ENCODE results near the gene BHLHE40. TPM values are rescaled to one million over a fixed set of nuclear protein-coding genes. Genes with fewer than 3 reads are reported as not detected.

Gene BHLHE40
- polyA plus RNA-seq, 2 of the 4 experiments (the other 2 are of a cell fraction): 102 to 160 TPM

DNA sequence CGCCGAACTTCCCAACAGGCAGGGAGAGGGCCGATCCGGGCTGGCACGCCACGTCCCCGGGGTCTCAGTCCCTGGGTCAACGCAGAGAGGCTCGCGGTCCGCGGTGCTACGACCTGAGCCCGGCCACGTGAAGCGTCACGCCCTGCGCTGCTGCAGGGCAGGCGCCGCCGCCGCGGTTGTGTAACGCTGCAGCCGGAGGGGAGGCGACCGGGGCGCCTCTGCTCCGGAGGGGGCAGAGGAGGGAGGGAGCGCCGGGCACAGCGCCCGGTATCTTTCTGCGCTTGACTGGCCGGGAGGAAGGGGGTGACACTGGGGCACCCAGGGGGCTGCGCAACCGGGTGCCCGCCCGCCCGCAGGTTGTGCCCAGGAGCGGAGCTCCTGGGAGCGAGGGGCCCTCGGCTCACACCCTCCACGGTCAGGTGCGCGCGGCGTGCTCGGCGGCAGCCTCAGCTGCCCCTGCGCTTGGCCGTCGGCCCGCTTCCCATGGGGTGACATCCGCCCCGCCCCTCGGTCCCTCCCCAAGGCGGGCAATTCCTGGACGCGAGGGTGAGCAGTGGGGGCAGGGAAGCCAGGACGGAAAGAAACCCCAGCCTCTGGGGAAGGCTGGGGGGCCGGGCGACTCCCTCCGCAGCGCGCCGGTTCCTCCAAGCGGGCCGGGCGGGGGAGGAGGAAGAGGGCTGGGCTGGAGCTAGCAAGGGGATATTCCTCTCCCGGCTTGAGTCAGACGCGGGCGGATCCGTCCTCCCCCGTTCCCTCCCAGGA lies 852 bp upstream of the BHLHE40 start (continued):
- TF ChIP-seq KDM1A (IDR thresholded peaks at IDR 0.05; ENCODE audit: low read depth): no peak
- TF ChIP-seq EHMT2 (IDR thresholded peaks at IDR 0.05; ENCODE audit: low read depth): no peak
- peak in 1 of 2 experiments; percentile 19; a peak in 2 of 5 replicates for TF ChIP-seq RAD21 (conservative IDR thresholded peaks at IDR 0.05 in 1 of 2, IDR thresholded peaks at IDR 0.05 in 1 of 2)
- no peak for TF ChIP-seq CBX8 (IDR thresholded peaks at IDR 0.05)
- TF ChIP-seq HDAC2 (IDR thresholded peaks at IDR 0.05): no peak
- TF ChIP-seq, protein P1, sequence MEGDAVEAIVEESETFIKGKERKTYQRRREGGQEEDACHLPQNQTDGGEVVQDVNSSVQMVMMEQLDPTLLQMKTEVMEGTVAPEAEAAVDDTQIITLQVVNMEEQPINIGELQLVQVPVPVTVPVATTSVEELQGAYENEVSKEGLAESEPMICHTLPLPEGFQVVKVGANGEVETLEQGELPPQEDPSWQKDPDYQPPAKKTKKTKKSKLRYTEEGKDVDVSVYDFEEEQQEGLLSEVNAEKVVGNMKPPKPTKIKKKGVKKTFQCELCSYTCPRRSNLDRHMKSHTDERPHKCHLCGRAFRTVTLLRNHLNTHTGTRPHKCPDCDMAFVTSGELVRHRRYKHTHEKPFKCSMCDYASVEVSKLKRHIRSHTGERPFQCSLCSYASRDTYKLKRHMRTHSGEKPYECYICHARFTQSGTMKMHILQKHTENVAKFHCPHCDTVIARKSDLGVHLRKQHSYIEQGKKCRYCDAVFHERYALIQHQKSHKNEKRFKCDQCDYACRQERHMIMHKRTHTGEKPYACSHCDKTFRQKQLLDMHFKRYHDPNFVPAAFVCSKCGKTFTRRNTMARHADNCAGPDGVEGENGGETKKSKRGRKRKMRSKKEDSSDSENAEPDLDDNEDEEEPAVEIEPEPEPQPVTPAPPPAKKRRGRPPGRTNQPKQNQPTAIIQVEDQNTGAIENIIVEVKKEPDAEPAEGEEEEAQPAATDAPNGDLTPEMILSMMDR (IDR thresholded peaks at IDR 0.05): no peak
- no peak for TF ChIP-seq ZC3H11A (IDR thresholded peaks at IDR 0.05)
- TF ChIP-seq ZNF302 (CRISPR knock-in tag; IDR thresholded peaks at IDR 0.05): no peak
- TF ChIP-seq HOXA7 (CRISPR knock-in tag; IDR thresholded peaks at IDR 0.05): no peak; the same call in 1 of the 2 replicates
- peak; percentile 64 for TF ChIP-seq HOXB13 (CRISPR knock-in tag; IDR thresholded peaks at IDR 0.05; ENCODE audit: low read depth)
- TF ChIP-seq, protein P2, sequence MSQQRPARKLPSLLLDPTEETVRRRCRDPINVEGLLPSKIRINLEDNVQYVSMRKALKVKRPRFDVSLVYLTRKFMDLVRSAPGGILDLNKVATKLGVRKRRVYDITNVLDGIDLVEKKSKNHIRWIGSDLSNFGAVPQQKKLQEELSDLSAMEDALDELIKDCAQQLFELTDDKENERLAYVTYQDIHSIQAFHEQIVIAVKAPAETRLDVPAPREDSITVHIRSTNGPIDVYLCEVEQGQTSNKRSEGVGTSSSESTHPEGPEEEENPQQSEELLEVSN (IDR thresholded peaks at IDR 0.05; ENCODE audit: borderline replicate concordance, low read depth): peak; percentile 76
- TF ChIP-seq REST (IDR thresholded peaks at IDR 0.05): no peak; the same call in 1 of the 2 replicates
- no peak for TF ChIP-seq RNF2 (IDR thresholded peaks at IDR 0.05; ENCODE audit: borderline replicate concordance, low read depth)
- TF ChIP-seq HES2 (IDR thresholded peaks at IDR 0.05): no peak; the same call in 1 of the 2 replicates
- no peak for TF ChIP-seq RFX5 (IDR thresholded peaks at IDR 0.05)
- TF ChIP-seq ESRRA (IDR thresholded peaks at IDR 0.05; ENCODE audit: borderline replicate concordance, low read length): no peak
- no peak for TF ChIP-seq RARB (CRISPR knock-in tag; IDR thresholded peaks at IDR 0.05)
- peak; percentile 82 to 87 for TF ChIP-seq CEBPB (IDR thresholded peaks at IDR 0.05)
- TF ChIP-seq, protein P3, sequence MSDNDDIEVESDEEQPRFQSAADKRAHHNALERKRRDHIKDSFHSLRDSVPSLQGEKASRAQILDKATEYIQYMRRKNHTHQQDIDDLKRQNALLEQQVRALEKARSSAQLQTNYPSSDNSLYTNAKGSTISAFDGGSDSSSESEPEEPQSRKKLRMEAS (IDR thresholded peaks at IDR 0.05): peak; percentile 81
- TF ChIP-seq MAFK (IDR thresholded peaks at IDR 0.05; ENCODE audit: partially characterized antibody): no peak
- no peak for TF ChIP-seq EHF (CRISPR knock-in tag; IDR thresholded peaks at IDR 0.05)
- 0 out of 2 replicates have a peak, but pooled peaks have one; percentile 64 for TF ChIP-seq ZSCAN20 (CRISPR knock-in tag; IDR thresholded peaks at IDR 0.05)
